ENCODE measurements around the gene NDUFS4. TPM values are rescaled to one million over a fixed set of nuclear protein-coding genes. Genes with fewer than 3 reads are reported as not detected.
"Not testable (repeated sequence)": the region's sequence is repeated elsewhere in the genome, so short reads cannot be mapped to it uniquely, and the experiment has no call there.

NDUFS4 gene
- total RNA-seq, 1 donor from 2014 or later: 74.3 TPM

DNA sequence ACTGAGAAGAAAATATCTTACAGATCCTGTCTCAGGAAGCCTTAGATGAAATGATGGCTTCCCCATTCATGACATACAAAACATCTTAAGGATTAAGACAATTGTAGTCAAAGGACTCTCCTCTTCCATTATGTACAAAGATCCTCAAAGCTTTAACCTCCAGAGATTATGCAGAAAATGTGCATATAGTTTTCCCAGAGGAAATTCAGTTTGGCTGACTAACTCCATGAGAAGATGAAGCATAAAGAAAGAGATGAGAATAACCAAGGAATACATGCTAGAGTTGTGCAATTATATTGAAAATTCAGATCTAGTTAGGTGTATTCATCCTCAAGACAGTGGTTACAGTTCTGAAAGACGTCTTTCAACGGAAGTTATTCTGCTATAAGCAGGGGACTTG lies 18.6 kb upstream of the NDUFS4 start:
- no peaks in the 10 kb centered on the region for H3K9me3 Mint-ChIP-seq (ENCODE audit: unreplicated experiment)
- H3K36me3 Mint-ChIP-seq (ENCODE audit: unreplicated experiment): no peaks in the 10 kb centered on the region
- H3K4me1 Mint-ChIP-seq (ENCODE audit: unreplicated experiment): no peaks in the 10 kb centered on the region
- H3K4me3 Mint-ChIP-seq (ENCODE audit: unreplicated experiment): no peak overlapping the region
- no peak for DNase-seq (ENCODE audit: extremely low spot score, unreplicated experiment)
- TF ChIP-seq, protein P1, sequence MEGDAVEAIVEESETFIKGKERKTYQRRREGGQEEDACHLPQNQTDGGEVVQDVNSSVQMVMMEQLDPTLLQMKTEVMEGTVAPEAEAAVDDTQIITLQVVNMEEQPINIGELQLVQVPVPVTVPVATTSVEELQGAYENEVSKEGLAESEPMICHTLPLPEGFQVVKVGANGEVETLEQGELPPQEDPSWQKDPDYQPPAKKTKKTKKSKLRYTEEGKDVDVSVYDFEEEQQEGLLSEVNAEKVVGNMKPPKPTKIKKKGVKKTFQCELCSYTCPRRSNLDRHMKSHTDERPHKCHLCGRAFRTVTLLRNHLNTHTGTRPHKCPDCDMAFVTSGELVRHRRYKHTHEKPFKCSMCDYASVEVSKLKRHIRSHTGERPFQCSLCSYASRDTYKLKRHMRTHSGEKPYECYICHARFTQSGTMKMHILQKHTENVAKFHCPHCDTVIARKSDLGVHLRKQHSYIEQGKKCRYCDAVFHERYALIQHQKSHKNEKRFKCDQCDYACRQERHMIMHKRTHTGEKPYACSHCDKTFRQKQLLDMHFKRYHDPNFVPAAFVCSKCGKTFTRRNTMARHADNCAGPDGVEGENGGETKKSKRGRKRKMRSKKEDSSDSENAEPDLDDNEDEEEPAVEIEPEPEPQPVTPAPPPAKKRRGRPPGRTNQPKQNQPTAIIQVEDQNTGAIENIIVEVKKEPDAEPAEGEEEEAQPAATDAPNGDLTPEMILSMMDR (IDR thresholded peaks at IDR 0.05): no peak
- H3K27me3 Mint-ChIP-seq (ENCODE audit: unreplicated experiment): peaks cover 46% of the 10 kb centered on the region
- H3K27ac Mint-ChIP-seq (ENCODE audit: unreplicated experiment): no peak overlapping the region

DNA sequence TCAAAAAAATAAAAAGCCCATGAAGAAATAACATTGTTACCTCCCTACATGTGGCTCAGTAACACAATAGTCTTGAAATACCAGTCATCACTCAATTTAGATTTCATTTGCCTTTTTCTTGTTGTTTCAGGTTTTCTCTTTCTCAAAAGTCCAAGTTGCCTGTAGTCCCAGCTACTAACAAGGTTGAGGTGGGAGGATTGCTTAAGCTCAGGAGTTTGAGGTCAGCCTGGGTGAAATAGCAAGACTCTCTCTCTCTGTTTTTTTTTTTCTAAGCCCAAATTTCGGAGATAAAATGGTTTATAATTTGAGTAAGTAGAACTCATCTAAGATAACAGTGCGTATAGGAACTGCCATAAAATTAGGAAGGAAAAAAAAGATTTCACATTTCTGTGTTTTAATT lies 17.5 kb upstream of the NDUFS4 start:
- no peak for DNase-seq (ENCODE audit: extremely low spot score, unreplicated experiment)
- no peaks in the 10 kb centered on the region for H3K9me3 Mint-ChIP-seq (ENCODE audit: unreplicated experiment)
- peaks cover 40% of the 10 kb centered on the region for H3K27me3 Mint-ChIP-seq (ENCODE audit: unreplicated experiment)
- H3K4me3 Mint-ChIP-seq (ENCODE audit: unreplicated experiment): no peak overlapping the region
- no peaks in the 10 kb centered on the region for H3K4me1 Mint-ChIP-seq (ENCODE audit: unreplicated experiment)
- no peaks in the 10 kb centered on the region for H3K36me3 Mint-ChIP-seq (ENCODE audit: unreplicated experiment)
- TF ChIP-seq, protein P1 (IDR thresholded peaks at IDR 0.05): no peak
- H3K27ac Mint-ChIP-seq (ENCODE audit: unreplicated experiment): no peak overlapping the region

DNA sequence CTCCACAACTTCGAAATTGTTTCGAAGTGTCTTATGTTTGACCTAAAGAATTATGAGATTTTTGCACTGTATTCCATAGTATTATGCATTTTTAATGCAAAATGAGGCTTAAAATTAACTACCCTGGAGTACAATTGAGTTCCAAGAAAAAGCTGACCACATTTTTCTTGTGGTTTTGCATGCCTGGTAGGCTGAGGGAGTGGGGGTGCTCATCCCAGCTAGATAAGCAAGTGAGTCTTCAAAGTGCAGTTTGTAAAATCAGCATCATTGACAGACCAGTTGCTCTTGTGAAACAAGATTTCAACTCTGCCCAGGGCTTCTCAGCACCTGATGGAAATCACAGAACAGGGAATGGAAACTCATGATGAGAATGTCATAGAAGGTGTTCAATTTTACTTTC lies 17.0 kb upstream of the NDUFS4 start:
- no peaks in the 10 kb centered on the region for H3K9me3 Mint-ChIP-seq (ENCODE audit: unreplicated experiment)
- H3K27ac Mint-ChIP-seq (ENCODE audit: unreplicated experiment): no peak overlapping the region
- no peaks in the 10 kb centered on the region for H3K4me1 Mint-ChIP-seq (ENCODE audit: unreplicated experiment)
- no peaks in the 10 kb centered on the region for H3K36me3 Mint-ChIP-seq (ENCODE audit: unreplicated experiment)
- DNase-seq (ENCODE audit: extremely low spot score, unreplicated experiment): no peak
- TF ChIP-seq, protein P1 (IDR thresholded peaks at IDR 0.05): no peak
- H3K4me3 Mint-ChIP-seq (ENCODE audit: unreplicated experiment): no peak overlapping the region
- H3K27me3 Mint-ChIP-seq (ENCODE audit: unreplicated experiment): peaks cover 37% of the 10 kb centered on the region

DNA sequence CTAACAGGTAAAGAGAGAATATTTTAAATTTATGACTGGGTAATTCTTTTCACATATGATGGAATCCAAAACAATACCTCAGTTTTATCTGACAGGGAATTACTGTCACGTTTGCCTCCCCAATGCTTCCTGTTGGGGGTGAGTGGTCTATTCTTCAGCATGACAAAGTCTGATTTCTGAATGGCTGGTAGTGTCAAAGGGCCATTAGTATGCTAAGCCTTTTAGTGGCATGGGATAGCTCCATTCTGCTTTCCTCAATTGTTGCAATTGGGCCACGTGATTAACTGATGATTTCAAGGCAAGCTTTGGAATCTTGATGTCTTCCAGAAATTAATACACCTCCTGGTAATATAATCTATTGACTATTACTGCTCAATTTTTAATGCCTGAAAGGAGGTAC lies 14.7 kb upstream of the NDUFS4 start:
- DNase-seq (ENCODE audit: extremely low spot score, unreplicated experiment): no peak
- Mint-ChIP-seq H3K4me3 (ENCODE audit: unreplicated experiment) (no peak overlapping the region), H3K27me3 (ENCODE audit: unreplicated experiment) (peaks cover 33% of the 10 kb centered on the region), H3K4me1 (ENCODE audit: unreplicated experiment) (no peaks in the 10 kb centered on the region), H3K9me3 (ENCODE audit: unreplicated experiment) (no peaks in the 10 kb centered on the region), H3K27ac (ENCODE audit: unreplicated experiment) (no peak overlapping the region), H3K36me3 (ENCODE audit: unreplicated experiment) (no peaks in the 10 kb centered on the region)
- TF ChIP-seq, protein P1 (IDR thresholded peaks at IDR 0.05): no peak

DNA sequence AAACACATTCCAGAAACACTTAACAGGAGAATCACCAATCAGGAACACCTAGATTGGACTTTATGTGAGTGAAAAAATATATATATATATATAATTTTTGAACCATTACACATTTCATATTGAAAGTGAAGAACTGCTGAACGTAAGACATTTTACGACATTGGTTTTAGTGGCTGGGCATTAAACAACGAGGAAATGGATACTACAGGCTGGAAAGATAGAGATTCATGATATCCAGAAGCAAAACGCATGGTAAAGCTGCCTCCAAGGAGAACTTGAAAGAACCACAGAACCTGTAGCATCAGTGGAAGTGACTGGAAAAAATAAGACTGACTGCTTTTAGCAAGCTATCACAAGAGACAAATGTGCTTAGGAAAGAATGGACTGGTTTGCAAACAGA lies 13.2 kb upstream of the NDUFS4 start:
- peaks cover 27% of the 10 kb centered on the region for H3K27me3 Mint-ChIP-seq (ENCODE audit: unreplicated experiment)
- TF ChIP-seq, protein P1 (IDR thresholded peaks at IDR 0.05): no peak
- H3K27ac Mint-ChIP-seq (ENCODE audit: unreplicated experiment): no peak overlapping the region
- DNase-seq (ENCODE audit: extremely low spot score, unreplicated experiment): no peak
- H3K9me3 Mint-ChIP-seq (ENCODE audit: unreplicated experiment): no peaks in the 10 kb centered on the region
- H3K4me3 Mint-ChIP-seq (ENCODE audit: unreplicated experiment): no peak overlapping the region
- no peaks in the 10 kb centered on the region for H3K4me1 Mint-ChIP-seq (ENCODE audit: unreplicated experiment)
- no peaks in the 10 kb centered on the region for H3K36me3 Mint-ChIP-seq (ENCODE audit: unreplicated experiment)

DNA sequence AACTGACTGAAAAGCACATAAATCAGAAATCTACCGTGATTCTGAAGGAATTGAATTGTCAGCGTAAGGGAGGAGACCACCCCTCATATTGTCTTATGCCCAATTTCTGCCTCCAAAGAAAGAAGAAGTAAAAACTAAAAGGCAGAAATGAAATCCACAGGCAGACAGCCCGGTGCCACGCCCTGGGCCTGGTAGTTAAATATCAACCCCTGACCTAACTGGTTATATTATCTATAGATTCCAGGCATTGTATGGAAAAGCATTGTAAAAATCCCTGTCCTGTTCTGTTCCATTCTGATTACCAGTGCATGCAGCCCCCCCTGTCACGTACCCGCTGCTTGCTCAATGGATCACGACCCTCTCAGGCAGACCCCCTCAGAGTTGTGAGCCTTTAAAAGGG lies 11.9 kb upstream of the NDUFS4 start:
- not testable (repeated sequence) for H3K27ac Mint-ChIP-seq (ENCODE audit: unreplicated experiment); H3K9me3 Mint-ChIP-seq (ENCODE audit: unreplicated experiment); H3K4me1 Mint-ChIP-seq (ENCODE audit: unreplicated experiment); H3K36me3 Mint-ChIP-seq (ENCODE audit: unreplicated experiment); H3K4me3 Mint-ChIP-seq (ENCODE audit: unreplicated experiment); DNase-seq (ENCODE audit: extremely low spot score, unreplicated experiment)
- peaks cover 28% of the 10 kb centered on the region for H3K27me3 Mint-ChIP-seq (ENCODE audit: unreplicated experiment)

Data from osteocyte (in vitro differentiated cells).